Tibial nerve (tissue), 4 donors: ENCODE data around the gene MUC13. TPM values are rescaled to one million over a fixed set of nuclear protein-coding genes. Genes with fewer than 3 reads are reported as not detected.
A peak's percentile ranks its signal among the peaks of the same experiment; 100 is the strongest.

Experiments
- DNase-seq, 2 donors: peaks; one replicate each; pipeline ENCODE4 v3.0.0-alpha.2; 2019; ENCODE audit warnings: low spot score in 2 of 2
- H3K27ac ChIP-seq, 4 donors: fragments of 200-600 bp; sonication (generic) in 3 of 4; one replicate each; pipeline ENCODE4 v1.5.1; 2017 to 2019; ENCODE audit warnings: mild to moderate bottlenecking in 1 of 4
- H3K27me3 ChIP-seq, 2 donors: fragments of 200-600 bp; sonication (generic) in 1 of 2; one replicate each; pipeline versions ENCODE4 v1.5.1 to v1.6.0; 2017 to 2019
- H3K36me3 ChIP-seq, 3 donors: fragments of 200-600 bp; sonication (generic); one replicate each; pipeline ENCODE4 v1.5.1; 2018 to 2019
- H3K4me1 ChIP-seq, 4 donors: fragments of 200-600 bp; sonication (generic) in 3 of 4; one replicate each; pipeline ENCODE4 v1.5.1; 2017 to 2019
- H3K4me3 ChIP-seq, 4 donors: fragments of 200-600 bp; sonication (generic) in 3 of 4; one replicate each; pipeline ENCODE4 v1.5.1; 2017 to 2019; ENCODE audit warnings: mild to moderate bottlenecking in 1 of 4, moderate library complexity in 1 of 4
- H3K9me3 ChIP-seq, 4 donors: fragments of 200-600 bp; sonication (generic) in 3 of 4; one replicate each; pipeline ENCODE4 v1.5.1; 2017 to 2019
- CTCF ChIP-seq, 5 experiments: fragments of 200-600 bp in 3 of 5; fragments of 450-650 bp in 2 of 5; sonication (generic) in 3 of 5; IDR thresholded peaks; one replicate each; pipeline ENCODE4 v1.5.1; 2016 to 2019; ENCODE audit warnings: antibody characterized with exemption in 5 of 5, mild to moderate bottlenecking in 3 of 5, moderate library complexity in 2 of 5
- EP300 ChIP-seq, 2 donors: sonication (generic); formaldehyde crosslinking; IDR thresholded peaks; one replicate each; pipeline ENCODE4 v1.6.1; 2017; ENCODE audit warnings: antibody characterized with exemption in 2 of 2, mild to moderate bottlenecking in 1 of 2
- POLR2A ChIP-seq, 2 donors: fragments of 450-650 bp; IDR thresholded peaks; one replicate each; pipeline ENCODE4 v1.6.1; 2017; ENCODE audit warnings: antibody characterized with exemption in 2 of 2, mild to moderate bottlenecking in 2 of 2, moderate library complexity in 2 of 2
- WGBS, 2 donors: methylation state at CpG; one replicate each; pipeline ENCODE4 v1.1.5; 2018; 5-methylcytosine and 5-hydroxymethylcytosine counted together
- total RNA-seq, 4 donors: library from RNA; depleted of rRNA; stranded (reverse); fragments of >200 nt; gene quantifications; one replicate each; pipeline ENCODE4 v1.1.0, GENCODE V29; 2016

MUC13 gene
- total RNA-seq, 4 donors from 2014 or later: not detected

- H3K36me3 ChIP-seq: peaks cover 0 to 34% (median 0%) of the 10 kb centered on the region in 3 donors
- no peak for TF ChIP-seq EP300 (IDR thresholded peaks at IDR 0.05)
- TF ChIP-seq CTCF (IDR thresholded peaks at IDR 0.05): no peak
- no peak for TF ChIP-seq POLR2A (IDR thresholded peaks at IDR 0.05)
- DNase-seq: no peak
- H3K9me3 ChIP-seq: no peaks in the 10 kb centered on the region
- no peak overlapping the region for H3K4me3 ChIP-seq
- H3K27ac ChIP-seq: no peak overlapping the region
- WGBS, 2 donors: 52 to 55% methylated on average over 1 of the region's 1 CpG
- no peaks in the 10 kb centered on the region for H3K27me3 ChIP-seq
- peaks cover 0 to 24% (median 7%) of the 10 kb centered on the region in 4 donors for H3K4me1 ChIP-seq
These were observed 61.3 kb downstream of the MUC13 start for GRCh38 chr3:124873226-124873625.

- no peaks in the 10 kb centered on the region for H3K9me3 ChIP-seq
- H3K36me3 ChIP-seq: peaks cover 0 to 39% (median 0%) of the 10 kb centered on the region in 3 donors
- no peaks in the 10 kb centered on the region for H3K27me3 ChIP-seq
- no peak overlapping the region for H3K27ac ChIP-seq
- WGBS, 2 donors: 92 to 99% methylated on average over 3 of the region's 3 CpGs
- H3K4me3 ChIP-seq: no peak overlapping the region
- DNase-seq: no peak
- TF ChIP-seq CTCF (IDR thresholded peaks at IDR 0.05) (no peak), EP300 (IDR thresholded peaks at IDR 0.05) (no peak), POLR2A (IDR thresholded peaks at IDR 0.05) (no peak)
- H3K4me1 ChIP-seq: no peaks in the 10 kb centered on the region
These were observed 67.0 kb downstream of the MUC13 start for GRCh38 chr3:124867511-124867910.

GRCh38 chr3:124862006-124862405 lies 72.5 kb downstream of the MUC13 start:
- Histone ChIP-seq H3K36me3 (no peaks in the 10 kb centered on the region), H3K4me3 (no peak overlapping the region), H3K27ac (peak overlapping the region in 1 of 4 donors; percentile 26), H3K27me3 (no peaks in the 10 kb centered on the region), H3K4me1 (peaks cover 0 to 25% (median 0%) of the 10 kb centered on the region in 4 donors), H3K9me3 (no peaks in the 10 kb centered on the region)
- DNase-seq: no peak
- no peak for TF ChIP-seq POLR2A (IDR thresholded peaks at IDR 0.05)
- TF ChIP-seq EP300 (IDR thresholded peaks at IDR 0.05): no peak
- TF ChIP-seq CTCF (IDR thresholded peaks at IDR 0.05): no peak
- 45 to 58% methylated on average over 2 of the region's 2 CpGs for WGBS, 2 donors

GRCh38 chr3:124861041-124861440 lies 73.5 kb downstream of the MUC13 start:
- Histone ChIP-seq H3K4me1 (peaks cover 0 to 25% (median 0%) of the 10 kb centered on the region in 4 donors), H3K9me3 (no peaks in the 10 kb centered on the region), H3K36me3 (no peaks in the 10 kb centered on the region), H3K27ac (peak overlapping the region in 2 of 4 donors; percentile 44 to 52), H3K27me3 (no peaks in the 10 kb centered on the region), H3K4me3 (no peak overlapping the region)
- DNase-seq: no peak
- no peak for TF ChIP-seq CTCF (IDR thresholded peaks at IDR 0.05)
- no peak for TF ChIP-seq EP300 (IDR thresholded peaks at IDR 0.05)
- TF ChIP-seq POLR2A (IDR thresholded peaks at IDR 0.05): no peak
- WGBS, 2 donors: 74 to 75% methylated on average over 9 of the region's 9 CpGs

- Histone ChIP-seq H3K36me3 (no peaks in the 10 kb centered on the region), H3K27ac (peak overlapping the region in 3 of 4 donors; percentile 4 to 52 (median 44)), H3K9me3 (no peaks in the 10 kb centered on the region), H3K4me1 (peaks cover 0 to 25% (median 0%) of the 10 kb centered on the region in 4 donors), H3K27me3 (no peaks in the 10 kb centered on the region), H3K4me3 (no peak overlapping the region)
- 42 to 57% methylated on average over 1 of the region's 1 CpG for WGBS, 2 donors
- TF ChIP-seq EP300 (IDR thresholded peaks at IDR 0.05): peak in 1 of 2 donors; percentile 47
- TF ChIP-seq CTCF (IDR thresholded peaks at IDR 0.05): no peak
- peak in 1 of 2 donors; percentile 64 for DNase-seq
These were observed 74.0 kb downstream of the MUC13 start for GRCh38 chr3:124860599-124860998.
